SU-DHL-6 (cell line): ENCODE measurements around the gene ZNF747.

Source experiments
- H2AFZ ChIP-seq: fragments of 200-600 bp; sonication (generic); 2 replicates; pipeline ENCODE4 v1.6.1; 2014; ENCODE audit warnings: low read depth, mild to moderate bottlenecking, moderate library complexity, mixed read lengths, antibody characterized with exemption, low read length; ENCODE audit not compliant: severe bottlenecking
- H3F3A ChIP-seq: fragments of 200-600 bp; shearing (Covaris generic); 2 replicates; pipeline ENCODE4 v1.6.0; 2016; ENCODE audit warnings: antibody characterized with exemption, mild to moderate bottlenecking; ENCODE audit not compliant: insufficient read depth
- H3K27ac ChIP-seq: fragments of 200-600 bp; sonication (generic); 2 replicates; pipeline ENCODE4 v1.5.1; 2016; ENCODE audit warnings: low read depth, mild to moderate bottlenecking, low read length, moderate library complexity, mixed read lengths
- H3K27me3 ChIP-seq: fragments of 200-600 bp; sonication (generic), shearing (Covaris generic); 2 replicates; pipeline ENCODE4 v1.6.0; 2014; ENCODE audit warnings: mild to moderate bottlenecking, low read length
- H3K36me3 ChIP-seq: fragments of 200-600 bp; sonication (generic); 2 replicates; pipeline ENCODE4 v1.6.1; 2014; ENCODE audit warnings: mild to moderate bottlenecking, low read length, mixed read lengths
- H3K4me2 ChIP-seq: fragments of 300-600, 200-600 bp; shearing (Covaris generic), sonication (generic); 2 replicates; pipeline ENCODE4 v1.6.0; 2014; ENCODE audit warnings: low read length, low read depth, mild to moderate bottlenecking; ENCODE audit not compliant: poor library complexity, severe bottlenecking
- H3K4me3 ChIP-seq: fragments of 200-600 bp; sonication (generic); 2 replicates; pipeline ENCODE4 v1.5.1; 2014; ENCODE audit warnings: antibody characterized with exemption, low read length, mild to moderate bottlenecking, mixed read lengths; ENCODE audit not compliant: insufficient read depth, poor library complexity, severe bottlenecking
- H3K79me2 ChIP-seq: fragments of 200-600 bp; sonication (generic); 2 replicates; pipeline ENCODE4 v1.6.1; 2014; ENCODE audit warnings: mild to moderate bottlenecking, low read length, moderate library complexity; ENCODE audit not compliant: insufficient read depth
- H3K9ac ChIP-seq: fragments of 200-600 bp; sonication (generic); 2 replicates; pipeline ENCODE4 v1.7.0; 2014; ENCODE audit warnings: mild to moderate bottlenecking, low read length
- H3K9me2 ChIP-seq: fragments of 200-600 bp; sonication (generic); replicated peaks from 2 replicates; pipeline ENCODE4 v1.6.1; 2014; ENCODE audit warnings: low read length; ENCODE audit not compliant: insufficient read depth
- H3K9me3 ChIP-seq: fragments of 200-600 bp; sonication (generic); 2 replicates; pipeline ENCODE4 v1.6.1; 2014; ENCODE audit warnings: low read length, mixed read lengths; ENCODE audit not compliant: insufficient read depth
- H4K20me1 ChIP-seq: fragments of 200-600 bp; sonication (generic); 2 replicates; pipeline ENCODE4 v1.6.1; 2014; ENCODE audit warnings: low read depth, mild to moderate bottlenecking, antibody characterized with exemption, low read length, moderate library complexity, mixed read lengths
- EZH2phosphoT487 ChIP-seq: fragments of 200-600 bp; sonication (generic), shearing (Covaris generic); conservative IDR thresholded peaks from 2 replicates; pipeline ENCODE4 v1.6.1; 2018; ENCODE audit warnings: mild to moderate bottlenecking, antibody characterized with exemption, low read length, moderate library complexity, mixed read lengths
- TF ChIP-seq, protein P1 (sequence below): fragments of 200-600 bp; sonication (generic); IDR thresholded peaks from one replicate; pipeline ENCODE4 v1.5.1; 2017; ENCODE audit warnings: antibody characterized with exemption, mild to moderate bottlenecking, low read length, moderate library complexity; ENCODE audit not compliant: insufficient read depth, poor library complexity, severe bottlenecking

ZNF747 gene

GRCh38 chr16:30569746-30570635 lies 35.3 kb upstream of the ZNF747 start:
- H3K9ac ChIP-seq = no peak overlapping the region
- no peaks in the 10 kb centered on the region for H4K20me1 ChIP-seq
- no peak overlapping the region for H3K27ac ChIP-seq
- peaks cover 19% of the 10 kb centered on the region for H3K79me2 ChIP-seq
- TF ChIP-seq EZH2phosphoT487 = no peak
- TF ChIP-seq, protein P1, sequence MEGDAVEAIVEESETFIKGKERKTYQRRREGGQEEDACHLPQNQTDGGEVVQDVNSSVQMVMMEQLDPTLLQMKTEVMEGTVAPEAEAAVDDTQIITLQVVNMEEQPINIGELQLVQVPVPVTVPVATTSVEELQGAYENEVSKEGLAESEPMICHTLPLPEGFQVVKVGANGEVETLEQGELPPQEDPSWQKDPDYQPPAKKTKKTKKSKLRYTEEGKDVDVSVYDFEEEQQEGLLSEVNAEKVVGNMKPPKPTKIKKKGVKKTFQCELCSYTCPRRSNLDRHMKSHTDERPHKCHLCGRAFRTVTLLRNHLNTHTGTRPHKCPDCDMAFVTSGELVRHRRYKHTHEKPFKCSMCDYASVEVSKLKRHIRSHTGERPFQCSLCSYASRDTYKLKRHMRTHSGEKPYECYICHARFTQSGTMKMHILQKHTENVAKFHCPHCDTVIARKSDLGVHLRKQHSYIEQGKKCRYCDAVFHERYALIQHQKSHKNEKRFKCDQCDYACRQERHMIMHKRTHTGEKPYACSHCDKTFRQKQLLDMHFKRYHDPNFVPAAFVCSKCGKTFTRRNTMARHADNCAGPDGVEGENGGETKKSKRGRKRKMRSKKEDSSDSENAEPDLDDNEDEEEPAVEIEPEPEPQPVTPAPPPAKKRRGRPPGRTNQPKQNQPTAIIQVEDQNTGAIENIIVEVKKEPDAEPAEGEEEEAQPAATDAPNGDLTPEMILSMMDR = no peak
- H3K4me3 ChIP-seq = no peak overlapping the region
- no peaks in the 10 kb centered on the region for H3K36me3 ChIP-seq
- no peaks in the 10 kb centered on the region for H3K27me3 ChIP-seq
- no peak overlapping the region for H2AFZ ChIP-seq
- H3K9me2 ChIP-seq = no peaks in the 10 kb centered on the region
- H3F3A ChIP-seq = no peaks in the 10 kb centered on the region
- no peak overlapping the region for H3K4me2 ChIP-seq
- no peaks in the 10 kb centered on the region for H3K9me3 ChIP-seq

- no peak overlapping the region for H2AFZ ChIP-seq
- H3K79me2 ChIP-seq = peaks cover 13% of the 10 kb centered on the region
- H3K27ac ChIP-seq = no peak overlapping the region
- no peaks in the 10 kb centered on the region for H3F3A ChIP-seq
- H3K36me3 ChIP-seq = no peaks in the 10 kb centered on the region
- H3K4me3 ChIP-seq = no peak overlapping the region
- H3K9me2 ChIP-seq = no peaks in the 10 kb centered on the region
- no peak overlapping the region for H3K4me2 ChIP-seq
- H3K9me3 ChIP-seq = no peaks in the 10 kb centered on the region
- H3K27me3 ChIP-seq = no peaks in the 10 kb centered on the region
- TF ChIP-seq, protein P1 = no peak
- no peak for TF ChIP-seq EZH2phosphoT487
- H3K9ac ChIP-seq = no peak overlapping the region
- H4K20me1 ChIP-seq = no peaks in the 10 kb centered on the region
Observed at GRCh38 chr16:30569281-30569680, 34.6 kb upstream of the ZNF747 start.

- no peaks in the 10 kb centered on the region for H3F3A ChIP-seq
- no peaks in the 10 kb centered on the region for H3K27me3 ChIP-seq
- H2AFZ ChIP-seq = no peak overlapping the region
- no peaks in the 10 kb centered on the region for H3K9me2 ChIP-seq
- peaks cover 9% of the 10 kb centered on the region for H3K79me2 ChIP-seq
- no peaks in the 10 kb centered on the region for H3K36me3 ChIP-seq
- no peak overlapping the region for H3K4me2 ChIP-seq
- H3K9me3 ChIP-seq = no peaks in the 10 kb centered on the region
- H3K27ac ChIP-seq = no peak overlapping the region
- no peak for TF ChIP-seq EZH2phosphoT487
- TF ChIP-seq, protein P1 = no peak
- no peaks in the 10 kb centered on the region for H4K20me1 ChIP-seq
- H3K4me3 ChIP-seq = no peak overlapping the region
- H3K9ac ChIP-seq = peak overlapping the region; percentile 7; the same call in 1 of the 2 replicates
Observed at GRCh38 chr16:30567991-30568638, 33.5 kb upstream of the ZNF747 start.
